ENCODE results near the gene ARHGAP15. TPM values are rescaled to one million over a fixed set of nuclear protein-coding genes. Genes with fewer than 3 reads are reported as not detected.

Gene ARHGAP15
- total RNA-seq, 1 donor from 2014 or later = 18.5 TPM

DNA sequence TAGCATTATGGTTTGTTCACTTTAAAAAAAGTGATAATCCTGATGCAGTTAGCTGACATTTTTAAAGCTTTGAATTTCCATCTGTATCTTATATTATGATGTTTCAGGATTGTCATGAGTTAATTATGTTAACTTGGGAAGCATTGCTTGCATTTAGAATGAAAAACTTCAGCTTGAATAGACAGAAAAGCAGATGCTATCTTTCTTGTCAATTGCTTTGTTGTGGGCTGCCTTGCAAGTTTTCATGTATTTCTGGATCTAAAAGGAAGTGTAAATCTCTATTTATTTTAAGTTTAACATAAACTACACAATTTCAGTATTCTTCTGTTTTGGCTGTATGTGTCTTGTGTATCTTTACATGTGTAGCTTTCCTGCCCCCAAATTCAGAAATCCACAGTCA, 479.5 kb downstream of the ARHGAP15 start:
- no peaks in the 10 kb centered on the region for H3K36me3 ChIP-seq
- no peak overlapping the region for H3K27ac ChIP-seq
- no peak overlapping the region for H3K4me3 ChIP-seq
- ATAC-seq = no peak
- peaks cover 9% of the 10 kb centered on the region for H3K4me1 ChIP-seq
- no peak for DNase-seq
- intact Hi-C loops (cut with DNase I) = no loop called here
- H3K27me3 ChIP-seq (ENCODE audit: low read depth) = no peaks in the 10 kb centered on the region
- no peaks in the 10 kb centered on the region for H3K9me3 ChIP-seq
- TF ChIP-seq, protein P1, sequence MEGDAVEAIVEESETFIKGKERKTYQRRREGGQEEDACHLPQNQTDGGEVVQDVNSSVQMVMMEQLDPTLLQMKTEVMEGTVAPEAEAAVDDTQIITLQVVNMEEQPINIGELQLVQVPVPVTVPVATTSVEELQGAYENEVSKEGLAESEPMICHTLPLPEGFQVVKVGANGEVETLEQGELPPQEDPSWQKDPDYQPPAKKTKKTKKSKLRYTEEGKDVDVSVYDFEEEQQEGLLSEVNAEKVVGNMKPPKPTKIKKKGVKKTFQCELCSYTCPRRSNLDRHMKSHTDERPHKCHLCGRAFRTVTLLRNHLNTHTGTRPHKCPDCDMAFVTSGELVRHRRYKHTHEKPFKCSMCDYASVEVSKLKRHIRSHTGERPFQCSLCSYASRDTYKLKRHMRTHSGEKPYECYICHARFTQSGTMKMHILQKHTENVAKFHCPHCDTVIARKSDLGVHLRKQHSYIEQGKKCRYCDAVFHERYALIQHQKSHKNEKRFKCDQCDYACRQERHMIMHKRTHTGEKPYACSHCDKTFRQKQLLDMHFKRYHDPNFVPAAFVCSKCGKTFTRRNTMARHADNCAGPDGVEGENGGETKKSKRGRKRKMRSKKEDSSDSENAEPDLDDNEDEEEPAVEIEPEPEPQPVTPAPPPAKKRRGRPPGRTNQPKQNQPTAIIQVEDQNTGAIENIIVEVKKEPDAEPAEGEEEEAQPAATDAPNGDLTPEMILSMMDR (IDR thresholded peaks at IDR 0.05) = no peak

DNA sequence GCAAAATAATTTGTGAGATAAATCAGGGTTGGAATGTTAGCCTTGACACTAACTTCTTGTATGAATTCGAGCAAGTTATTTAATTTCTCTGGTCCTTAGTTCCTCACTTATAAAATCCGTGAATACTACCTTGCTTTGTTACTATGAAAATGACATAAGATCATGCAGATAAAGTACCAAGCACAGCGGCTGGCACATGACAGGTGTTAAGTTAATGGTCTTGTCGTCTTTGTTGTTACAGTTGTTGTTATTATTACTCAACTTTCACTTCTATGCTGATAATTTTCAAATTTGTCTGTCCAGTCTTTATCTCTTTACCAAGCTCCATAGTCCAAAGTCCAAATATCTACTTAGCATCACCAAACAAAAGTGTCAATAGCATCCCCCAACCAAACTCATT, 482.1 kb downstream of the ARHGAP15 start:
- Histone ChIP-seq H3K27ac (no peak overlapping the region), H3K4me3 (no peak overlapping the region), H3K9me3 (no peaks in the 10 kb centered on the region), H3K4me1 (peaks cover 9% of the 10 kb centered on the region), H3K36me3 (no peaks in the 10 kb centered on the region), H3K27me3 (ENCODE audit: low read depth) (no peaks in the 10 kb centered on the region)
- no peak for DNase-seq
- TF ChIP-seq, protein P1 (IDR thresholded peaks at IDR 0.05) = no peak
- no peak for ATAC-seq
- intact Hi-C loops (cut with DNase I) = no loop called here

DNA sequence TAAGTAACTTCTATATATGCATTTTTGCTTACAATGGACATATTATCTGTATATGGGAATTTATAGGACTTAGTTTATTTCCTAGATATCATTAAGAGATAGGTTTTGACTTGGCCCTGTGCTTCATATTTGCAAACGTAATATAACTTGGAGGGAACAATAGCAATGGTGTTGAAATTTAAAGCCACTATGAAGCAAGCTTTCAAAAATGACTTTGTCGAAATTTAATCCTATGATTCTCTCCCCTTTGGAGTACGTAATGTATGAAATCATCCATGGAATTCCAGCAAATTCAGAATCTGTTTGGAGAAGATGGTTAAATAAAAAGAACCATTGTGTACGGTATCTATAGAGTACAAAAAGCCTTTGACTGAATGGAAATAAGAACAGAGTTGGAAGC, 486.3 kb downstream of the ARHGAP15 start:
- no peak for ATAC-seq
- Histone ChIP-seq H3K9me3 (no peaks in the 10 kb centered on the region), H3K4me1 (no peaks in the 10 kb centered on the region), H3K27ac (no peak overlapping the region), H3K4me3 (no peak overlapping the region), H3K36me3 (no peaks in the 10 kb centered on the region), H3K27me3 (ENCODE audit: low read depth) (no peaks in the 10 kb centered on the region)
- intact Hi-C loops (cut with DNase I) = no loop called here
- TF ChIP-seq, protein P1 (IDR thresholded peaks at IDR 0.05) = no peak
- DNase-seq = no peak

DNA sequence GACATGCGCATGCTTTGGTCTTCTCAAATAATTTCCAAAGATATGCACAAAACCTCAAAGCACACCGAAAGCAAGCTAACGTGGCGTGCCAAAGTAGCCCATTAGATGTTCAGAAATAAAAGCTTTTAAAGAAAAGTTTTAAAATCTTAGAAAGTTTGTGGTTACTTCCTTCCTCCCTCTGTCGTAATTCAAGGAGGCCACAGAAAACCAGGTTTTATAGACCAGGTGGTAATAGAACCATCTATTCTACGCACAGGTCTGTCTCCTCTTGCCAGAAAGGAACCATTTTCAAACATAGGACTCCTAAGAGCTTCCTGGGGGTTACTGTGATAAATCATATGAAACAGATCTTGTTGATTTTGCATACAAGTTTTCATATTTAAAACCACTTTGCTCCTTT, 487.2 kb downstream of the ARHGAP15 start:
- ATAC-seq = no peak
- no peaks in the 10 kb centered on the region for H3K36me3 ChIP-seq
- intact Hi-C loops (cut with DNase I) = no loop called here
- no peak for DNase-seq
- H3K9me3 ChIP-seq = no peaks in the 10 kb centered on the region
- H3K4me1 ChIP-seq = no peaks in the 10 kb centered on the region
- H3K27me3 ChIP-seq (ENCODE audit: low read depth) = no peaks in the 10 kb centered on the region
- TF ChIP-seq, protein P1 (IDR thresholded peaks at IDR 0.05) = no peak
- H3K27ac ChIP-seq = no peak overlapping the region
- H3K4me3 ChIP-seq = no peak overlapping the region

DNA sequence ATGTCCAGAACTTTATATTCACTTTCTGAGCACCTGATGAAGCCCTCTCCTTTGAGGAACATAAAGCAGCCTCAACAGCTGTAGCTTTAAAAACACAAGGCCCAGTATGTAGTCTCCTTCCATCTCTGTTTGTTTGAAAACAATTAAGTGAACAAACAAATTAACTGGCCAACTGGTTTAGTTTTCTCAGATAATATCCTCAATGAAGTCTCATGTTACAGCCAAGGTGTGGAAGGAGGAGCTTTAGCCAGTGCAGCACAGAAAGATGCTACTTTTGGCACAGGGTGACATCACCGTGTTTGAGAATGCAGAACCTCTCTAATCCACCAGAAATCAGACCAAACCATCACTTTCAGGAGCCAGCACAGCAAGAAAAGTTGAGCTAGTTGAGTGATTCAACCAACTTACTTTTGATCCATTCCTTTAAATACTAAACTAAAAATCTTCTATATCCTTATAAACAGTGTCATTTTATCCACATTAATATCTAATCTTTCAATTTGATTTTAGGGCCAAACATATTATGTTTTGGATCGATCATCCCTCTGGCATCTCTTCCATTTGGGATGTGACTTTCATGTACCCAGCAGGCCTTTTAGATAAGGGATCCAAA, 488.7 kb downstream of the ARHGAP15 start:
- TF ChIP-seq, protein P1 (IDR thresholded peaks at IDR 0.05) = no peak
- H3K4me1 ChIP-seq = no peaks in the 10 kb centered on the region
- intact Hi-C loops (cut with DNase I) = no loop called here
- H3K36me3 ChIP-seq = no peaks in the 10 kb centered on the region
- no peaks in the 10 kb centered on the region for H3K27me3 ChIP-seq (ENCODE audit: low read depth)
- H3K9me3 ChIP-seq = no peaks in the 10 kb centered on the region
- no peak for ATAC-seq
- H3K4me3 ChIP-seq = no peak overlapping the region
- DNase-seq = no peak
- no peak overlapping the region for H3K27ac ChIP-seq

Measured in lower lobe of right lung (tissue), 2 donors.